ENCODE data around the gene SSBP3.
A peak's percentile ranks its signal among the peaks of the same experiment; 100 is the strongest.
"Not testable (repeated sequence)": the region's sequence is repeated elsewhere in the genome, so short reads cannot be mapped to it uniquely, and the experiment has no call there.

Gene SSBP3

GRCh38 chr1:54222711-54223110 lies 183.5 kb downstream of the SSBP3 start:
- FAIRE-seq, result no peak
- TF ChIP-seq SPI1 (IDR thresholded peaks at IDR 0.05; ENCODE audit: low read depth, low read length) (no peak), TAF1 (IDR thresholded peaks at IDR 0.05; ENCODE audit: low read depth, low read length) (no peak), POLR2A (IDR thresholded peaks at IDR 0.05; ENCODE audit: low read depth, low read length) (no peak), POLR2AphosphoS5 (IDR thresholded peaks at IDR 0.05; ENCODE audit: low read depth, low read length) (no peak; the same call in 1 of the 2 replicates), PAX5 (IDR thresholded peaks at IDR 0.05; ENCODE audit: insufficient read depth, low read length, severe bottlenecking) (no peak), POU2F2 (IDR thresholded peaks at IDR 0.05; ENCODE audit: low read depth, low read length) (no peak)
- no peak for DNase-seq (ENCODE audit: insufficient read length, low spot score)

GRCh38 chr1:54221867-54222484 lies 184.2 kb downstream of the SSBP3 start:
- FAIRE-seq (no peak), DNase-seq (ENCODE audit: insufficient read length, low spot score) (no peak)
- no peak for TF ChIP-seq POU2F2 (IDR thresholded peaks at IDR 0.05; ENCODE audit: low read depth, low read length)
- no peak for TF ChIP-seq PAX5 (IDR thresholded peaks at IDR 0.05; ENCODE audit: insufficient read depth, low read length, severe bottlenecking)
- no peak for TF ChIP-seq POLR2A (IDR thresholded peaks at IDR 0.05; ENCODE audit: low read depth, low read length)
- TF ChIP-seq SPI1 (IDR thresholded peaks at IDR 0.05; ENCODE audit: low read depth, low read length), result no peak
- no peak for TF ChIP-seq POLR2AphosphoS5 (IDR thresholded peaks at IDR 0.05; ENCODE audit: low read depth, low read length)
- no peak for TF ChIP-seq TAF1 (IDR thresholded peaks at IDR 0.05; ENCODE audit: low read depth, low read length)

- TF ChIP-seq POLR2AphosphoS5 (IDR thresholded peaks at IDR 0.05; ENCODE audit: low read depth, low read length), result peak; percentile 58; the same call in 1 of the 2 replicates
- TF ChIP-seq POU2F2 (IDR thresholded peaks at IDR 0.05; ENCODE audit: low read depth, low read length), result no peak
- no peak for TF ChIP-seq PAX5 (IDR thresholded peaks at IDR 0.05; ENCODE audit: insufficient read depth, low read length, severe bottlenecking)
- TF ChIP-seq TAF1 (IDR thresholded peaks at IDR 0.05; ENCODE audit: low read depth, low read length), result no peak
- peak; percentile 42 for TF ChIP-seq SPI1 (IDR thresholded peaks at IDR 0.05; ENCODE audit: low read depth, low read length)
- TF ChIP-seq POLR2A (IDR thresholded peaks at IDR 0.05; ENCODE audit: low read depth, low read length), result 0 out of 2 replicates have a peak, but pooled peaks have one; percentile 20
- FAIRE-seq (no peak), DNase-seq (ENCODE audit: insufficient read length, low spot score) (no peak)
Measured at GRCh38 chr1:54221113-54221834, 184.9 kb downstream of the SSBP3 start.

- TF ChIP-seq TAF1 (IDR thresholded peaks at IDR 0.05; ENCODE audit: low read depth, low read length), result no peak
- TF ChIP-seq POLR2AphosphoS5 (IDR thresholded peaks at IDR 0.05; ENCODE audit: low read depth, low read length), result no peak
- TF ChIP-seq PAX5 (IDR thresholded peaks at IDR 0.05; ENCODE audit: insufficient read depth, low read length, severe bottlenecking), result no peak
- TF ChIP-seq SPI1 (IDR thresholded peaks at IDR 0.05; ENCODE audit: low read depth, low read length), result no peak
- no peak for TF ChIP-seq POLR2A (IDR thresholded peaks at IDR 0.05; ENCODE audit: low read depth, low read length)
- no peak for TF ChIP-seq POU2F2 (IDR thresholded peaks at IDR 0.05; ENCODE audit: low read depth, low read length)
- no peak for FAIRE-seq
- no peak for DNase-seq (ENCODE audit: insufficient read length, low spot score)
Measured at GRCh38 chr1:54220004-54220811, 186.0 kb downstream of the SSBP3 start.

- DNase-seq (ENCODE audit: insufficient read length, low spot score), result no peak
- TF ChIP-seq SPI1 (IDR thresholded peaks at IDR 0.05; ENCODE audit: low read depth, low read length), result no peak
Measured at GRCh38 chr1:54219688-54220003, 186.5 kb downstream of the SSBP3 start.

GRCh38 chr1:54218883-54219687 lies 187.1 kb downstream of the SSBP3 start:
- TF ChIP-seq POLR2A (IDR thresholded peaks at IDR 0.05; ENCODE audit: low read depth, low read length), result no peak
- no peak for DNase-seq (ENCODE audit: insufficient read length, low spot score)
- no peak for FAIRE-seq

More at GRCh38 chr1:54219688-54220003, 186.5 kb downstream of the SSBP3 start:
- FAIRE-seq, result no peak

GRCh38 chr1:54215523-54215922 lies 190.7 kb downstream of the SSBP3 start:
- no peak for DNase-seq (ENCODE audit: insufficient read length, low spot score)
- TF ChIP-seq POLR2A (IDR thresholded peaks at IDR 0.05; ENCODE audit: low read depth, low read length), result no peak
- no peak for TF ChIP-seq POLR2AphosphoS5 (IDR thresholded peaks at IDR 0.05; ENCODE audit: low read depth, low read length)
- TF ChIP-seq TAF1 (IDR thresholded peaks at IDR 0.05; ENCODE audit: low read depth, low read length), result no peak
- TF ChIP-seq PAX5 (IDR thresholded peaks at IDR 0.05; ENCODE audit: insufficient read depth, low read length, severe bottlenecking), result no peak
- no peak for TF ChIP-seq POU2F2 (IDR thresholded peaks at IDR 0.05; ENCODE audit: low read depth, low read length)
- no peak for TF ChIP-seq SPI1 (IDR thresholded peaks at IDR 0.05; ENCODE audit: low read depth, low read length)
- no peak for FAIRE-seq

- FAIRE-seq, result no peak
- TF ChIP-seq PAX5 (IDR thresholded peaks at IDR 0.05; ENCODE audit: insufficient read depth, low read length, severe bottlenecking) (no peak), POLR2A (IDR thresholded peaks at IDR 0.05; ENCODE audit: low read depth, low read length) (no peak), POU2F2 (IDR thresholded peaks at IDR 0.05; ENCODE audit: low read depth, low read length) (no peak), POLR2AphosphoS5 (IDR thresholded peaks at IDR 0.05; ENCODE audit: low read depth, low read length) (no peak), TAF1 (IDR thresholded peaks at IDR 0.05; ENCODE audit: low read depth, low read length) (no peak), SPI1 (IDR thresholded peaks at IDR 0.05; ENCODE audit: low read depth, low read length) (no peak)
- DNase-seq (ENCODE audit: insufficient read length, low spot score), result no peak
Measured at GRCh38 chr1:54212872-54213271, 193.3 kb downstream of the SSBP3 start.

- not testable (repeated sequence) for DNase-seq (ENCODE audit: insufficient read length, low spot score)
- peak; percentile 68 for FAIRE-seq
Measured at GRCh38 chr1:54207896-54208295, 198.3 kb downstream of the SSBP3 start.
